Measurements from ENCODE around the gene HDAC2.

GRCh38 chr6:113927001-113927400 lies 43.9 kb downstream of the HDAC2 start:
- TF ChIP-seq CTCF (conservative IDR thresholded peaks at IDR 0.05; ENCODE audit: low read length) (no peak), EZH2phosphoT487 (IDR thresholded peaks at IDR 0.05; ENCODE audit: borderline replicate concordance, low read depth, low read length) (no peak)

Data from OCI-LY7 (cell line).